ENCODE measurements around the gene THSD4.

The THSD4 gene

GRCh38 chr15:71601038-71601834 is 486.0 kb downstream of the THSD4 start:
- Histone ChIP-seq H3F3A (ENCODE audit: insufficient read depth, low read length) (no peaks in the 10 kb centered on the region), H3K27me3 (replicated peaks; ENCODE audit: insufficient read depth, low read length) (no peaks in the 10 kb centered on the region), H3K4me1 (ENCODE audit: low read length) (no peaks in the 10 kb centered on the region), H3K27ac (ENCODE audit: low read length) (no peak overlapping the region), H3K9me3 (replicated peaks; ENCODE audit: insufficient read depth, low read length) (no peaks in the 10 kb centered on the region), H4K20me1 (ENCODE audit: insufficient read depth, low read length) (no peaks in the 10 kb centered on the region), H3K4me3 (ENCODE audit: low read length) (no peak overlapping the region), H3K79me2 (ENCODE audit: low read length) (no peaks in the 10 kb centered on the region), H3K36me3 (replicated peaks; ENCODE audit: insufficient read depth, low read length) (no peaks in the 10 kb centered on the region), H3K4me2 (ENCODE audit: low read depth, low read length) (no peak overlapping the region), H2AFZ (ENCODE audit: low read length) (no peak overlapping the region), H3K9me2 (replicated peaks; ENCODE audit: insufficient read depth, low read length) (no peaks in the 10 kb centered on the region), H3K9ac (ENCODE audit: low read length) (no peak overlapping the region)
- TF ChIP-seq EZH2phosphoT487 (IDR thresholded peaks at IDR 0.05; ENCODE audit: low read length) = no peak
- TF ChIP-seq EZH2 (optimal IDR thresholded peaks at IDR 0.05; ENCODE audit: low read depth, low read length) = no peak
- TF ChIP-seq, protein P1, sequence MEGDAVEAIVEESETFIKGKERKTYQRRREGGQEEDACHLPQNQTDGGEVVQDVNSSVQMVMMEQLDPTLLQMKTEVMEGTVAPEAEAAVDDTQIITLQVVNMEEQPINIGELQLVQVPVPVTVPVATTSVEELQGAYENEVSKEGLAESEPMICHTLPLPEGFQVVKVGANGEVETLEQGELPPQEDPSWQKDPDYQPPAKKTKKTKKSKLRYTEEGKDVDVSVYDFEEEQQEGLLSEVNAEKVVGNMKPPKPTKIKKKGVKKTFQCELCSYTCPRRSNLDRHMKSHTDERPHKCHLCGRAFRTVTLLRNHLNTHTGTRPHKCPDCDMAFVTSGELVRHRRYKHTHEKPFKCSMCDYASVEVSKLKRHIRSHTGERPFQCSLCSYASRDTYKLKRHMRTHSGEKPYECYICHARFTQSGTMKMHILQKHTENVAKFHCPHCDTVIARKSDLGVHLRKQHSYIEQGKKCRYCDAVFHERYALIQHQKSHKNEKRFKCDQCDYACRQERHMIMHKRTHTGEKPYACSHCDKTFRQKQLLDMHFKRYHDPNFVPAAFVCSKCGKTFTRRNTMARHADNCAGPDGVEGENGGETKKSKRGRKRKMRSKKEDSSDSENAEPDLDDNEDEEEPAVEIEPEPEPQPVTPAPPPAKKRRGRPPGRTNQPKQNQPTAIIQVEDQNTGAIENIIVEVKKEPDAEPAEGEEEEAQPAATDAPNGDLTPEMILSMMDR (IDR thresholded peaks at IDR 0.05; ENCODE audit: low read length) = no peak
- DNase-seq = no peak

GRCh38 chr15:71603379-71603778 is 488.1 kb downstream of the THSD4 start:
- Histone ChIP-seq H3K4me1 (ENCODE audit: low read length) (no peaks in the 10 kb centered on the region), H2AFZ (ENCODE audit: low read length) (no peak overlapping the region), H3K9ac (ENCODE audit: low read length) (no peak overlapping the region), H3K9me2 (replicated peaks; ENCODE audit: insufficient read depth, low read length) (no peaks in the 10 kb centered on the region), H3K27ac (ENCODE audit: low read length) (no peak overlapping the region), H3F3A (ENCODE audit: insufficient read depth, low read length) (no peaks in the 10 kb centered on the region), H3K27me3 (replicated peaks; ENCODE audit: insufficient read depth, low read length) (no peaks in the 10 kb centered on the region), H3K9me3 (replicated peaks; ENCODE audit: insufficient read depth, low read length) (no peaks in the 10 kb centered on the region), H3K4me3 (ENCODE audit: low read length) (no peak overlapping the region), H4K20me1 (ENCODE audit: insufficient read depth, low read length) (no peaks in the 10 kb centered on the region), H3K36me3 (replicated peaks; ENCODE audit: insufficient read depth, low read length) (no peaks in the 10 kb centered on the region), H3K4me2 (ENCODE audit: low read depth, low read length) (no peak overlapping the region), H3K79me2 (ENCODE audit: low read length) (no peaks in the 10 kb centered on the region)
- TF ChIP-seq, protein P1 (IDR thresholded peaks at IDR 0.05; ENCODE audit: low read length) = no peak
- TF ChIP-seq EZH2 (optimal IDR thresholded peaks at IDR 0.05; ENCODE audit: low read depth, low read length) (no peak), EZH2phosphoT487 (IDR thresholded peaks at IDR 0.05; ENCODE audit: low read length) (no peak)
- DNase-seq = no peak

DNA sequence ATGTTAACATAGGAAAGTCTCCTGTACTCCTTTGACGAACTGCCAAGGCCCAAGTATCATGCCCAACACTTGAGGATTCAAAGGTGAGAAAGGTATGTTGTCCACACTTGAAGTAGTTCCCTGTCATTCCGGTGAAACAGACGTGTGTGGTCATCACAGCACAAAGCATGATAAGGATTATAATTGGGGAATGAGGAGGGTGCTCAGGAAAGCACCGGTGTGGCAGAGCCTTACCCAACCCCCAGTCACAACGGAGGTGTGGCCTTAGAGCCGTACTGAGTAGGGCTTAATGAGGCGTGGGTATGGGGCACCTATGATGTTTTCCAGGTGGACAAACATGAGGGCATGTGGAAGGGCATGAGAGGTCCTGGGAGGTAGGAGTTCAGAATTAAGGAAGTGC is 492.1 kb downstream of the THSD4 start:
- Histone ChIP-seq H4K20me1 (ENCODE audit: insufficient read depth, low read length) (no peaks in the 10 kb centered on the region), H3K9me3 (replicated peaks; ENCODE audit: insufficient read depth, low read length) (no peaks in the 10 kb centered on the region), H3K79me2 (ENCODE audit: low read length) (no peaks in the 10 kb centered on the region), H3K36me3 (replicated peaks; ENCODE audit: insufficient read depth, low read length) (no peaks in the 10 kb centered on the region), H3K9ac (ENCODE audit: low read length) (no peak overlapping the region), H3K9me2 (replicated peaks; ENCODE audit: insufficient read depth, low read length) (no peaks in the 10 kb centered on the region), H3K27ac (ENCODE audit: low read length) (no peak overlapping the region), H3K4me3 (ENCODE audit: low read length) (no peak overlapping the region), H3K27me3 (replicated peaks; ENCODE audit: insufficient read depth, low read length) (no peaks in the 10 kb centered on the region), H3K4me1 (ENCODE audit: low read length) (no peaks in the 10 kb centered on the region), H3K4me2 (ENCODE audit: low read depth, low read length) (no peak overlapping the region), H2AFZ (ENCODE audit: low read length) (no peak overlapping the region), H3F3A (ENCODE audit: insufficient read depth, low read length) (no peaks in the 10 kb centered on the region)
- TF ChIP-seq EZH2 (optimal IDR thresholded peaks at IDR 0.05; ENCODE audit: low read depth, low read length) (no peak), EZH2phosphoT487 (IDR thresholded peaks at IDR 0.05; ENCODE audit: low read length) (no peak)
- TF ChIP-seq, protein P1 (IDR thresholded peaks at IDR 0.05; ENCODE audit: low read length) = no peak
- DNase-seq = no peak

All from MM.1S (cell line).